GM19328 (cell line): ENCODE data around the gene GKN2.

Source experiments
- ATAC-seq: cut with Tn5 transposase; IDR thresholded peaks from one replicate; pipeline ENCODE4 v1.9.1; 2021; ENCODE audit warnings: mild to moderate bottlenecking, moderate library complexity; ENCODE audit not compliant: unreplicated experiment

GKN2 gene

DNA sequence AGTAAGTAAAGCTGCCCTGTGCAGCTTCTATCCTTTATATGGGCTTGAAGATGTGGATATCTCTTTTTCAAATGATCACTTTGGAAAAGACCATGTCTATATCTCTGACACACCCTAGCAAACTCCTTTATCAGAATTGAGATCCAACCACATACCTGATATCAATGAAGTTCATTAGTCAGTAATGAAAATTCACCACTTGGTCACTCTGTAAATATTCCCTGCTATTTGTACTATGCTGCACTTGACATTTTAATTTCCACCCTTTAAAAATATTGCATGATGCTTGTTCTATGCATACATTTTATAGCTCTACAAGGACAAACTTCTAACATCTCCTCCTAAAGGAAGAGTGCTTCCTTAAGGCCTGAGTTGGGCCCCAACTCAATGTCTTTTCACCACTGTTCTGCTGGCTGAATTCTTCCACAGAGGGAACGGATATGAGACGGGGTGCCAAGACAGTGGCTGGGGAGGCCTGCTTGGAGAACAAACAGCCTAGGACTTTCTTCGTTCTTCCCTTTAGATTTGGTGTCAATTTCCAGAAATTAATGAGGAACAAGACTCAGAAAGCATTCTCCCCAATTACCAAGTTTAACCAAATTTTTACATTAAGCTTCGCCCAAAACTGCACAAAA, at the start of gene GKN2:
TSS of gene GKN2 (minus strand) at position 7 of the 635 bp plus-strand sequence. CDS start 32 bp downstream, outside the sequence.
- no peak for ATAC-seq

- ATAC-seq: no peak
These were observed 49.2 kb upstream of the GKN2 start for GRCh38 chr2:69001879-69002278.

GRCh38 chr2:68997401-68997800, 44.7 kb upstream of the GKN2 start:
- ATAC-seq: no peak

GRCh38 chr2:68995916-68996315, 43.2 kb upstream of the GKN2 start:
- no peak for ATAC-seq

DNA sequence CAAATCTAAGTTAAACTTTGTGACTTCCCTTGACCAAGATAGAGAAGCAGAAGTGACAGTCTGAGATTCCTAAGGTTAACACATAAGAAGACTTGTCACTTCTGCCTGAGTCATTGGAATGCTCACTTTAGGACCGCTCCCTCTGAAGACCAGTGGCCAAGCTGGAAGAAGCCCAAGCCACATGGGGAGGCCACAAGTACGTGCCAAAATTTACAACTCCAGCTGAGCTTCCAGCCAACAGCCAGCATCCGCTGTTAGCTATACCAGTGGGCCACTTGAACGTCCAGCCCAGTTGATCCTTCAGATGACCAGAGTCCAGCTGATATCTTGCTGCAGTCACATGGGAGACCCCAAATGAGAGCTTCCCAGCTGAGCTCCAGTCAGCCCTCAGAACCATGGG, 42.2 kb upstream of the GKN2 start:
- ATAC-seq: no peak

DNA sequence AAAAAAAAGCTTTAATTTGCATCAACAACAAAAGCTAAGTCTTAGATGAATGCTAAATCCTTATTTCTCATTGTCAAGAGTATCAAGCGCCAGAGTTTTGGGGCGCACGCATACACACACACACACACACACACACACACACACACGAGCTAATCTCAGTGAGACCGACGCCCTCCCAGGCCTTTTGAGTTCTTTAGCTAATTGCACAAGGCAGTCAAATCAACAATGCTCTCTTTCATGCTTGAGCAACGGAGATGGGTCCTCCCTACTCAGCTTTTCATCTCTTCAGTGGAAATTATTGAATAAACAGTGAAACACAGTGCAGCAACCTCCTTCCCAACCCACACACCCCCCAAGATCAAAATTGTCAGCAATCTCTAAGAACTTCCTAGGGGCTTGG, 41.0 kb upstream of the GKN2 start:
- no peak for ATAC-seq

- no peak for ATAC-seq
These were observed 40.2 kb upstream of the GKN2 start for GRCh38 chr2:68992933-68993332.

DNA sequence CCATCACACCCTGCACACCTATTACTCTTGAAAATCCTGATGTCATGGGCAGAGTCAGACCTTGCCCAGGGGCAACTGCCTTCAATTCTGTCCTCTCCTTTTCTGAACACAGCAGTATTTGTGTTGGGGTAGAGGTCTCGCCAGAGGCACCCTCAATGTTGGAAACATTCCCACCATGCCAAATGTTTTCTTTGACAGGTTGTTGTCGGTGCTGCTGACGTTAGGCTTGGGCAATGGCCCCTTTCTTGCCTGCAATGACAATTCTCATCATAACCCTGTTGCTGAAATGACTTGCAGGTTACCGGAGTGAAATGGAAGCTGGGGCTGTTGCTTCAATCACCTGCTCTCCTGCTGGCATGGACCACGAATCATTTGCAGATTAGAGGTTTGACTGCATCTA, 39.6 kb upstream of the GKN2 start:
- ATAC-seq: no peak

GRCh38 chr2:68989035-68989434, 36.3 kb upstream of the GKN2 start:
- ATAC-seq: no peak

- no peak for ATAC-seq
These were observed 34.4 kb upstream of the GKN2 start for GRCh38 chr2:68987021-68987503.

DNA sequence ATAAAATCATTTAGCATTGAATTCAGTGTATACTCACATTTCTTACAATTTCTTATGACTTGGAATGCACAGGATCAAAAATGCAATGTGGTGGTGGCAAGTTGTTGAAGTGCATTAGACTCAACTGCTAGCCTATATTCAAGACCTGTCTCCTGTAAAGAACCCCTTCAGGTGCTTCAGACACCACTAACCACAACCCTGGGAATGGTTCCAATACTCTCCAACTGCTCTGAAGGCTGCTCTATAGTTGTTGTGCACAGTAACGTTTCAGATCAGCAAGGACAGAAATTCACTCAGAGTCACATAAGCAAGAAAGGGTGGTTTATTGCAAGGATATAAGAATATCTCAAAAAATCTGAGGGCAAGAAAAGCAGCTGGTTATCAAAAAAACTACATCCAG, 28.3 kb upstream of the GKN2 start:
- no peak for ATAC-seq

DNA sequence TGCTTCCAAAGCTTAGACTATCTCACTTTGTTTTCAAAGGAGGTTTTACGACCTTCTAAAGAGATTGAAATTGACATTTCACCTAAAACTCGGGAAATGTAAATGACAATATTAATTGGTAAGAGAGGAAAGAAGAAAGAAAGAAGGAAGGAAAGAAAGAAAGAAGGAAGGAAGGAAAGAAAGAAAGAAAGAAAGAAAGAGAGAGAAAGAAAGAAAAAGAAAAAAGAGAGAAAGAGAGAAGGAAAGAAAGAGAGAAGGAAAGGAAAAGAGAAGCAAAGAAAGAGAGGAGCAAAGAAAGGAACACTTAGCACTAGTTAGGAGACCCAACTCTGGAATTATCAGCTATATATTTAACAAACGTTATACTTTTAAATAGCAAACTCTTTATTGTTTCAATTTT, 25.4 kb upstream of the GKN2 start:
- ATAC-seq: no peak

DNA sequence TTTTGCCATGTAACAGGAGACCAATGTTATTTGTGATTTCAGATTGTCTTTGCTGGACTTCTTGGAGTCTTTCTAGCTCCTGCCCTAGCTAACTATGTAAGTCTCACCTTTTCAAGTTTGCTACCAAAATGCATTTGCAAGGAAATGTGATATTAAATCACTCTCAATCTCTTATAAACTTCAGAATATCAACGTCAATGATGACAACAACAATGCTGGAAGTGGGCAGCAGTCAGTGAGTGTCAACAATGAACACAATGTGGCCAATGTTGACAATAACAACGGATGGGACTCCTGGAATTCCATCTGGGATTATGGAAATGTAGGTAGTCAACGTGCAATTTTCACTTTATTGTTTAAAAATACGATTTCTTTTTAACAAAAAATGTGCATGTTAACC, 24.8 kb upstream of the GKN2 start:
- ATAC-seq: no peak

GRCh38 chr2:68975844-68976243, 23.2 kb upstream of the GKN2 start:
- ATAC-seq: no peak

- no peak for ATAC-seq
These were observed 22.4 kb upstream of the GKN2 start for GRCh38 chr2:68974946-68975665.

GRCh38 chr2:68974251-68974650, 21.6 kb upstream of the GKN2 start, which contains the start of gene GKN1:
Gene GKN1, plus strand, starts transcription at chr2:68974636. Its CDS starts 42 bp downstream, at chr2:68974678.
- no peak for ATAC-seq

DNA sequence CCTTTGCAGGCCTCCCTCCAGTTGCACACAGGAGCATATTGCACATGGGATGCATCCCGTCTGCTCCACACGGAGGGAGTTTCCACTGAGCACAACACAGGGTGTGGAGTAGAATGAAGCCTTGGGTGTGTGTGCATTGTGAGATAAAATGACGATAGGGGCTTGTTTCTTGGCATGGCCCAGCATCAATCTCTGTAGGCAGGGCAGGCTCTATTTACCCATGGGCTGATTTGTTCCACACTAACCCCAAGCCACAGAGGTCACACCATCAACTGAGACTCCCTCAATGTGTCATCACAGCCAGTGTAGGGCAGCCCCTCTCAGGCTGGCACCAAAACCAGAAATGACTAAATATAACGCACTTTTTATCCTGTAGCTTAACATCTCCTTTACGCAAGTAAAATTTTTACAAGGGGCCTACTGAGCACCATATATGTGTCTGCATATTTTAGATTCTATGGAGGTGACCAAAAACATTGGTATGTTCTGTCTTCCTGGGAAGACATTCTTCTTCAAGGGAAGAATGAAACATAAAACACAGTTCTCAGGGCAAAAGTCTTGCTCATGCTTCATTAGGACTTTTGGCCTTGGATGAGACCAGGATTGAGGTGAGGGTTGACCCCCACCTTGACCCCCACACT, 19.0 kb upstream of the GKN2 start:
- ATAC-seq: no peak

- no peak for ATAC-seq
These were observed 18.0 kb upstream of the GKN2 start for GRCh38 chr2:68970566-68971265.

GRCh38 chr2:68969736-68970490, 17.2 kb upstream of the GKN2 start:
- ATAC-seq: no peak

DNA sequence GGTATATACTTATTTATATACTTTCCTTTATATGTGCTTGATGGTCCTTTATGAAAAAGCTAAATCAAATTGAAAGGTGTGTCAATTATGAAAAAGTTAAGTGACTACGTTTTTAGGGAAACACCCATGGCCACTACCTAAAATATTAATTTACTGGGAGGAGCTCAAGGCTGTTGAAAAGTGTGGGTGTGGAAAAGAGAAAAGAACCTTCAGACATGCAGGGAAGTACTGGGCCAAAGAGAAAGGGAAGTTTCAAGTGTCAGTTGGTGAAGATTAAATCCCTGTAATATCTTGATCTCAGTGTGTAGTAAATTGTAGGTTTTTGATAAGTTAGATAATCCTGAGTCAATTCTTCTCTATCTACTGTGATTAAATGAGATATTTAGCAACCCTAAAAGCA, 15.5 kb upstream of the GKN2 start:
- ATAC-seq: no peak

- ATAC-seq: no peak
These were observed 11.6 kb upstream of the GKN2 start for GRCh38 chr2:68964282-68964681.
